GM10248 (cell line): ENCODE data around the gene NME2.

ENCODE experiments used
- CTCF ChIA-PET: fragments of 300-600 bp; sonication (Branson Sonifier 250); formaldehyde crosslinking; extraction: SDS; loops from one replicate; lab custom pipeline; 2021; ENCODE audit warnings: antibody characterized with exemption; lab: Yijun Ruan, JAX
- POLR2A ChIA-PET: fragments of 350-650 bp; sonication (Branson Sonifier 250); formaldehyde crosslinking; extraction: SDS; loops from one replicate; lab custom pipeline; 2020; ENCODE audit warnings: antibody characterized with exemption; lab: Yijun Ruan, JAX
- DNase-seq: peaks from one replicate; pipeline ENCODE4 v3.0.0; 2012; ENCODE audit errors: extremely low spot score
- CTCF ChIP-seq: IDR thresholded peaks from 2 replicates; pipeline ENCODE4 v1.5.1; 2012; ENCODE audit warnings: mild to moderate bottlenecking, low read depth; ENCODE audit errors: extremely low read depth, missing control alignments, control extremely low read depth

NME2 gene

GRCh38 chr17:51180486-51180885, 14.3 kb downstream of the NME2 start:
- DNase-seq, result no peak
- CTCF ChIA-PET, result interaction anchor here (0.7 to 0.9 kb wide), 2 partner anchors 10 to 14 kb away, joined by 3 read pairs; partner anchors contain the start of gene NME2
- POLR2A ChIA-PET, result no interaction called here
- TF ChIP-seq CTCF, result no peak

GRCh38 chr17:51184124-51184523, 17.9 kb downstream of the NME2 start:
- POLR2A ChIA-PET, result no interaction called here
- no peak for TF ChIP-seq CTCF
- CTCF ChIA-PET, result interaction anchor here (1.5 kb wide), 1 partner anchor 14 kb away, joined by 4 read pairs; no protein-coding TSS in a partner anchor
- DNase-seq, result no peak

GRCh38 chr17:51185763-51186332, 19.6 kb downstream of the NME2 start:
- no peak for TF ChIP-seq CTCF
- CTCF ChIA-PET, result interaction anchor here (1.4 to 1.6 kb wide), 2 partner anchors 7 to 9 kb away, joined by 3 to 4 read pairs; no protein-coding TSS in a partner anchor
- POLR2A ChIA-PET, result no interaction called here

DNA sequence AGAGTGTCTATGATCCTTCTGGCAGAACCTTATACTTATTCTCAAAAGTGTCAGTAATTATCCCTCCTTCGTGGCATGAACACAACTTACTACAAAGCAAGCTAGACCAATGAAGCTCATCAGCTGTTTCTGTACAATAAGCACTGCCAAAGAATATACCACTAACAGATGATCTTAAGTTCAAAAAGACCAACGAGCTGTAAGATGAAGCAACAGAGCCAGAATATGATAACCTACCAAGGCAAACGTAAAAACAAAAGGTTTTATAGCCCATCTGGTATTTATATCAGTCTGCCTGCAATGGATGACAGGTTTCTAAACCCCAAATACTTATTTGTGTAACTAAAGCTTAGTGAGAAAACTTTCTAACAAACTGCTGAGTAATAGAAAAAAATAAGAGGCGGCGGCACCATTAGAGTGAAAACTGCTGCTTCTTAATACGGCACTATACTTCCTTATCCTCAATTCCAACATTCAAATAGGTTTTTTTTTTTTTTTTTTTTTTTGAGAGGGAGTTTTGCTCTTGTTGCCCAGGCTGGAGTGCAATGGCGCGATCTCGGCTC, 22.1 kb downstream of the NME2 start:
- POLR2A ChIA-PET, result no interaction called here
- DNase-seq, result no peak
- TF ChIP-seq CTCF, result no peak
- CTCF ChIA-PET, result interaction anchor here (1.0 kb wide), 1 partner anchor 10 kb away, joined by 4 read pairs; no protein-coding TSS in a partner anchor

More at GRCh38 chr17:51185763-51186332, 19.6 kb downstream of the NME2 start:
- DNase-seq, result no peak

DNA sequence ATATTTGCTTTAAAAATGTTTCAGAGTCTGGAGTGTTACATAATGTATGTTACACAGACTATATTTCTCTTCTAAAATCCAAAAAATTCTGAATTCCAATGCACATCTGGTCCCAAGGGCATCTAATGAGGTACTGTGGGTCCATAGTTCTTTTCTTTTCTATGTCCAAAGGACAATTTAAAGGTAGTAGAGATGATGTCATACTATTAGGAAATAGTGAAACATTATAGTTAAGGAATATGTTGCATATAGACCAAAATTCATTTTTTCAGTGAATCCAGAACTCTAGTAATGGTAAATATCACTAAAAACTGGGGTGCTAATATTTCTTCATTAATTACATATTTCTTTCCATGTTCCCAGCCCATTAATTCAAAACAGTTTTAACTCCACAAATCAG, 23.0 kb downstream of the NME2 start:
- TF ChIP-seq CTCF, result no peak
- ChIA-PET CTCF (interaction anchor here (1.3 kb wide), 1 partner anchor 27 kb away, joined by 3 read pairs; no protein-coding TSS in a partner anchor), POLR2A (no interaction called here)
- no peak for DNase-seq

GRCh38 chr17:51189628-51190027, 23.4 kb downstream of the NME2 start:
- DNase-seq, result no peak
- POLR2A ChIA-PET, result no interaction called here
- no peak for TF ChIP-seq CTCF
- CTCF ChIA-PET, result interaction anchor here (0.6 to 1.3 kb wide), 2 partner anchors 27 to 41 kb away, joined by 3 read pairs; no protein-coding TSS in a partner anchor
